H4 (cell line): ENCODE measurements around the gene SH3BGRL3. TPM values are rescaled to one million over a fixed set of nuclear protein-coding genes. Genes with fewer than 3 reads are reported as not detected.

Experiments used
- DNase-seq: peaks from one replicate; pipeline ENCODE4 v3.0.0-alpha.2; 2015; ENCODE audit warnings: low spot score
- total RNA-seq: library from RNA; depleted of rRNA; stranded (reverse); fragments of >200 nt; shearing (Covaris generic); gene quantifications from 2 replicates; pipeline ENCODE4 v1.2.3, GENCODE V29; 2014

Gene SH3BGRL3
- total RNA-seq, 1 experiment from 2014 or later = 126 TPM

- no peak for DNase-seq
These were observed 2.2 kb upstream of the SH3BGRL3 start for GRCh38 chr1:26277719-26278118.

- no peak for DNase-seq
These were observed 1.6 kb upstream of the SH3BGRL3 start for GRCh38 chr1:26278303-26278702.

DNA sequence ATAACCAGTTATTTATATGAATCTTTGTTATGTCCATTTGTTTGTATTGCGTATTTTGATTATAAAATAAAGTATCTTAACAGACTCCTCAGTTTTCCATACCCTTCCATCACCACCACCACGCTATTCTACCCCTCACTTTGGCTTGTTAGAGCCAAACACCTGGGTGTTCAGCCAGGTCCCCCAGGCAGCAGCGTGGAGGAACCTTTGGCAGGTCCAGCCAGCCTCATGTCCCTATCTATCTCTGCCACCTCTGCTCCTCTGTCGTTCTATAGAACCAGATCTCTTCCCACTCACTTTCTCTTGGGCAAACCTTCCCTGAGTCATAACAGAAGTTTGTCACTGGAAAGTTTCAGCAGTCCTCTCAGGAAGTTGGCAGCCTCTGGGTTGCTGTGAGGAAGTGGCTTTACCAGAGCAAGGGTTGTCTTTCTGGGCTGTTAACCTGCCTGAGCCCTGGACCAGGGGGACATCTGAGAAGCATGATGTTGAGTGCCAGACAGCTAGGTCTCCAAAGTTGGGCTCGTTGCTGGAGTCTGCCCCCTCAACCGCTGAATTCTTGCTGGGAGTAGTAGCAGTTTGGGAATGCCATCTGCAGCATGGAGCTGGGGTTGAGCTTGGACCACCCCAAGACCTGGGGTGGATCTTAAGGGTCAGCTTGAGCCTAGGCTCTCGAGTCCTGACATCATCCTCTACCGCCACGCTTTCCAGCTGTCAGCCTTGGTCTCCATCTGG is 996 bp upstream of the SH3BGRL3 start:
- no peak for DNase-seq

- DNase-seq = peak; percentile 44
These were observed 602 bp downstream of the SH3BGRL3 start for GRCh38 chr1:26280333-26281042.

DNA sequence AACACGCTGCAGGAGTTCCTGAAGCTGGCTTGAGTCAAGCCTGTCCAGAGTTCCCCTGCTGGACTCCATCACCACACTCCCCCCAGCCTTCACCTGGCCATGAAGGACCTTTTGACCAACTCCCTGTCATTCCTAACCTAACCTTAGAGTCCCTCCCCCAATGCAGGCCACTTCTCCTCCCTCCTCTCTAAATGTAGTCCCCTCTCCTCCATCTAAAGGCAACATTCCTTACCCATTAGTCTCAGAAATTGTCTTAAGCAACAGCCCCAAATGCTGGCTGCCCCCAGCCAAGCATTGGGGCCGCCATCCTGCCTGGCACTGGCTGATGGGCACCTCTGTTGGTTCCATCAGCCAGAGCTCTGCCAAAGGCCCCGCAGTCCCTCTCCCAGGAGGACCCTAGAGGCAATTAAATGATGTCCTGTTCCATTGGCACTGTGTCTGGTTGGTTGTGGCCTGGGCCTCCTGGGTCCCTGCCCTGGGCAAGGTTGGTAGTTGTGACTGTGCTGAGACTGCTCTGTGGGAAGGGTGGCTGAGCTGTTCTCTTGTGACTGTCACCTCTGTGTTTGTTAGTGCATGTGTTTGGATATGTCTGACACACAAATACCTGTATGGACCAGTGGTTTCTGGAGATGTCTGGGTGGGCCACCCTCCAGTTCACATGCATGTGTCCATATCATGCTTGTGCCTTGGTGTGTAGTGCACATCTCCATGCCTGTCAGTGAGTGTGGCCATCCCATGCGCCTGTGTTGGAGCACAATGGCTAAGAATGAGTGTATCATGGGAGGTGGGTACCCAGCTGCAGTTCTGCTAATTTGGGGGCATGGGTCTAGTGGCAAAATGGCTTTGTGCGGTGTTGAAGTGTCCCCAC is 1.4 kb downstream of the SH3BGRL3 start:
- no peak for DNase-seq

DNA sequence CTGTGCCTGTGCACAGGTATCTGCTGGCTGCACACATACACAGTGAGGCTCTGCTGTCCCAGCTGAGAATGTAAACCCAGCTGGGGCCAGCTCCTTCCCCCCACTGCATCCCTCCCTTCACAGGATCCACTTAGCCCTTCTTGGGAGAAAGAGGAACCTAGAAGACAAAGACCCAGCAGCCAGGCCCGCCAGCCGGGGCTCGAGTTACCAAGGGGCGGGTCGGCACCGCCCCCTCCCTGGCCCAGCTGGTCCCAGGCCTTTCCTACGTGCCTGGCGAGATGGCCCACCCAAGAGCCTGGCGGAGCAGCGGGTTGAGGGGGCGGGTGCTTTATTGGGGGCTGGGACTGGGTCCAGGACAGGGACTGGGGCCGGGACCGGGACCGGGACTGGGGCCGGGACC is 2.1 kb downstream of the SH3BGRL3 start:
- DNase-seq = no peak

- DNase-seq = no peak
These were observed 2.6 kb downstream of the SH3BGRL3 start for GRCh38 chr1:26282401-26282918.

DNA sequence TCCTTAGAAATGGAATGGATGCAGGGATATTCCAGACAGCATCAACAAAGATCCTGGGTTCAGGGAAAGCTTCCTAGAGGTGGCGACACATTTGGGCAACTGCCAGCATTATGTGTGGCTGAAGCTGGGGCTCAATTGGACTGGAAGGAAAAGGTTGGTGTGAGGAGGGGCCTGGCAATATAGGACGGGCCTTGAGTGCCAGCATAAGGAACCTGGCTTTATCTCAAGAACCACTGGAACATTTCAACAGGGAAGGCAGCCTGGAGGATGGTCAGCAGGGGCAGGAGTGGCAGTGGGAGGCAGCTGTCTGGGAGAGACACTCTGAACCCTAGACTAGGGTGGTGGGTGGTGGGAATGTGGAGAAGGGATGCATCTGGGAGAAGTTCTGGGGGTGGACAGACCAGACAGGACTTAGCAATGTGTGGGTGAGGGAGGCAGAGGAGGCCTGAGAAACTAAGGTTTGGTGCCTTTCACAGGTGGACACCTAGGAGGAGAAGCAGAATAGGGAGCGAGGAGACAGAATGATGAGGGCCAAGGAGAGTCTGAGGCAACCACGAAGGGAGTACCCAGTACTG is 3.5 kb downstream of the SH3BGRL3 start:
- no peak for DNase-seq

DNA sequence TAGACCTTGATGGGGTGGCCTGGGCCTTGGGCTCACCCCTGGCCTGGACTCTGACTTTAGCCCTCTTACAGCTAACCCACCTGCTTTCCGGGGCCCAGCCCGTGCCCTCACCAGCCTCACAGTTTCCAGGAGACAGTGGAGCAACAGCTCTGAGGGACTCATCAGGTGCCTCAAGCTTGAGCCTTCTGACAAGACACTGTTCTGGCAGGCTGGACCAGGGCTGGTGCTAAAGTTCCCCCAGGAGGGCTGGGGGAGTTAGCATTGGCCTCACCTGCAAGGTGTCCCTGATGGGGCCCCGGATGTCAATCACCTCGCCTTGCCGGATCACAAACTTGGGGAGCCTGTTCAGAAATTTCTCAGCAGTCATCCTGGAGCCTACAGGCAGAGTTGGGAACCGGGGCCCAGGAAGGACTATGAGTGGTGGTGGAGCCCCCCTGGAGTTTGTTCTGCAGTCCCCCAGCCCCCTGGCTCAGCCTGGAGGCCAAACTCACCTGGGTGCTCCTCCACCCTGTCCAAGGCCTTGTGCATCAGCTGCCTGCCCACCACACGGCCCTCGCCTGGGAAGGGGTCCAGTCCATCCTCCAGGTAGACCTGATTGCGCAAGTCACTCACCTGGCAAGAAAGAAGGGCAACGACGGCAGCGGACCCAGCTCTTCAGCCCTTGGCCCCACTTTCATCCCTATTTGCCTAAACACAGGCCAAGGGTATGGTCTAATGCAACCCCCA is 4.1 kb downstream of the SH3BGRL3 start:
- no peak for DNase-seq

DNA sequence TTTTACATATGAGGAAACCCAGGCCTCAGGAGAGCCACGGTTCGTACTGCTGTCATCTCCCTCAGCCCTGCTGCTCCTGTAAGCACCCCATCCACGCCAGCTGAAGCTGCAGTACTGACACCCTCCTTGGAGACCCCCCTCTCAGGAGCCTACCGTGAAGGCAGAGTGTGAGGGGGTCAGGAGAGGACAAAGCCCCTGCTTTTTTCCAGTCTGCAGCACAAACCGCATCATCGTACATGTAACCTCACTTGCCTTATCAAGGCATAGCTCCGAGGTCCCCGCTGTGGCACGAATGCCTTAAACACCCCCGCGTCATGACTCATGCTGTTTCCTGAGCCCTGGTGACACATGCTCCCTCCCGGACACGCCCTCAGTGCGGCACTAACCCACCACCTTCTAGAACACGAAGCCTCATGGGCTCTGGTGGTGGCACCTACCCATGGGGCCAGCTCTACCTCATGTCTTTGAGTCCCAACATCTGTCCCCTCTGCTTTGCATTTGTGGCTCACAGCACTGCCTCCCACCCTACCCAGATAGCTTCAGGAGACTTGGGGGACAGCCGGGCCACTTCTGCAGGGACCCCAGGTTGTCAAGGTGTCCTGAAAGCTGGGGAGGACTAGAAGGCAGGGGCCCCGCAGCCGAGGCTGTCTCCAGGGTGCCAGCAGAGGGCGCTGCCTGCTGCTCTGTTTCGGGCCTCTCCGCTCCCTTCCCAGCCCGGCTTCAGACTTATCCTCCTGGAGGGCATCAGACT is 4.9 kb downstream of the SH3BGRL3 start:
- DNase-seq = peak; percentile 97

DNA sequence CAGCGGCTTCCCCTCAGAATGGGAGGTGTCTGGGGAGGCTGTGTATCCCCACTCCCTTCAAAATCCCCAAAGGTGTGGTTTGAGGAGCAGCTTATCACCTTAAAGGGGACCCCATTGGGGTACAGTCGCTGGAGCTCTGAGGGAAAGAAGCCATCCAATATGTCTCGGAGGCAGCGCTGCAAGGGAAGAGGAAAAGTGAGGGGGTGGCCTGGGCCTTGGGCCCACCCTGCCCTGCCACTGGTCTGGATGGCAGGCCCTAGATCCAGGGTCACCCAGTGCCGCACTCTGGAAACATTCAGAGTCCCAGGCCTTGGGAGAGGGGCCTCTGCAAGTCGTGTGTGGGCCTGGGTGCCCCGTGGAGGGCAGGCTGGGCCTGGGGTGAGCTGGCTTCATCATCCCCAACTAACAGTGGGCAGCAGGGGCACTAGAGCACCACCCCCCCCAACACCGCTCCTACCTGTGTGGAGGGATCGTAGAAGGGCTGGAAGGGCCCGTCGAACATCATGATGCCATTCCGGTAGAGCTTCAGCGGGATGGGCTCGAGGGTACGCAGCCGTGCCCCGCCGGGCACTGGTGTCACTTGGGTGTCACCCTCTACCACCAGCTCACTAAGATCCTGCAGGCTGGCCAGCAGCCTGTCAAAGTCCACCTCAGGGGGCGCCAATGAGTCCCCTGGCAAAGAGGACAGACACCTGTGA is 5.6 kb downstream of the SH3BGRL3 start:
- DNase-seq = no peak

GRCh38 chr1:26286064-26286416 is 6.2 kb downstream of the SH3BGRL3 start:
- no peak for DNase-seq

- DNase-seq = no peak
These were observed 7.3 kb downstream of the SH3BGRL3 start for GRCh38 chr1:26287033-26287711.

- DNase-seq = no peak
These were observed 7.9 kb downstream of the SH3BGRL3 start for GRCh38 chr1:26287811-26288210.

- no peak for DNase-seq
These were observed 8.5 kb downstream of the SH3BGRL3 start for GRCh38 chr1:26288311-26288941.

GRCh38 chr1:26289158-26290059 is 9.5 kb downstream of the SH3BGRL3 start:
- no peak for DNase-seq

DNA sequence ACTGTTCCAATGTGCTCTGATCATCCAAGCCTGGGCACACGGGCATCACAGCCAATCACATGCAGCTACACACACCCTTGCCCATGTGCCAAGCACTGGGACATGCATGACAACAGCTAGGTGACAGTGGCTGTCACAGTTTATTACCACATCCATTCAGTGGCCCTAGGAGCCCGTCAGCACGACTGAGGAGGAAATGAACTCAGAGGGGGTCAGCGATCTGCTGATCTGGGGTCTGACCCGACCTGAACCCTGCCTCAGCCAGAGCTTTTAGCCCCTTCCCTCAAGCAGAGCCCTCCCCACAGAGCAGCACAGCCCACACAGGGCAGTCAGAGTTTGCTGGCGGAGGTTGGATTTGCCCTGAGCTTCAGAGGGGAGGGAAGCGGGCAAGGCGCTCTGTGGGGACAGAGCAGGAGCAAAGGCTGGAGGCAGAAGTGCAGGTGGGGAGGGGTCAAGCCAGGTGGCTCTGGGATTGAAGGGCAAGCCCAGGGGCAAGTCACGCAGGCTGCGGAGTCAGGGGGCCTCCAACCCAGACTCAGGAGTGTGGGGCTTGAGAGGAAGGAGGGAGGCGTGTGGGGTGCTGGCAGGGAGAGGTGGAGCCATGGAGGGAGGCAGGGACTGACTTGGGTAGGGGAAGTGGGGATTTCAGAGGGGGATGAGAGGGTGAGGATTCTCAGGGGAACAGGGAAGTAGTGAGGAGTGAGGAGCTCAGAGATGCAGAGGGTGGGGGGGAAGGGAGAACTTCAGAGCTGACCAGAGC is 10.4 kb downstream of the SH3BGRL3 start:
- no peak for DNase-seq
